ENCODE measurements around the gene ERV3-1. TPM values are rescaled to one million over a fixed set of nuclear protein-coding genes. Genes with fewer than 3 reads are reported as not detected.
"Not testable (repeated sequence)": the region's sequence is repeated elsewhere in the genome, so short reads cannot be mapped to it uniquely, and the experiment has no call there.

The ERV3-1 gene
- total and polyA plus RNA-seq, 2 donors (not counting 1 experiment from before 2014, with no cell fraction given) = 13.7 to 30.7 TPM

DNA sequence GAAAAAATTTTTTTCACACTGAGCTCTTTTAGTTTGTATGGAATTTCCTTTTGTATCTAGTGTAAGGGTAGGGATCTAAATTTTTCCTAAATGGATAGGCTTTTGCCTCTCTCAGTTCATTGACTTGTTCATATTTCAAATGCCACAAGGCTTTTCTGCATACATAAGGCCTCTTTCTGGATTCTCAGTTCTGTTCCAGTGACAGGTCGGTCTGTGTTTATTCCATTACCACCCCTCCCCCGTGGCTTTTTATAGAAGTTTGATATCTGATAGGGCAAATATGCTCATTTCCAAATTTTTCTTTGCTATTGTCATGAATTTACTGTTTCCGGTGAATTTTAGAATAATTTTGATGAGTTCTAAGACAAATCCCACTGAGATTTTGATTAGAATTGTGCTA is 45.2 kb upstream of the ERV3-1 start:
- H3K27me3 Mint-ChIP-seq; H3K27ac ChIP-seq (ENCODE audit: low read length in 2 of 2); CTCF ChIA-PET; H3K9me3 ChIP-seq (ENCODE audit: control extremely low read depth in 1 of 3, control insufficient read depth in 2 of 3, insufficient read depth in 1 of 3, low read length in 2 of 3); H4K20me1 ChIP-seq (ENCODE audit: control insufficient read depth, insufficient read depth, low read length, poor library complexity, severe bottlenecking); H3K4me3 Mint-ChIP-seq; H3K9ac ChIP-seq (ENCODE audit: low read length); H3K4me3 ChIP-seq (ENCODE audit: control extremely low read depth in 1 of 5, extremely low read depth in 1 of 5, insufficient read depth in 1 of 5, low read depth in 2 of 5, low read length in 4 of 5); H3K27me3 ChIP-seq (replicated peaks in 1 of 4; ENCODE audit: control extremely low read depth in 1 of 4, control insufficient read depth in 3 of 4, insufficient read depth in 4 of 4, low read length in 3 of 4); H3K36me3 ChIP-seq (replicated peaks in 1 of 2; ENCODE audit: control extremely low read depth in 1 of 2, control insufficient read depth in 1 of 2, extremely low read depth in 1 of 2, insufficient read depth in 2 of 2, low read length in 1 of 2); ATAC-seq (ENCODE audit: low read depth); H3K4me1 Mint-ChIP-seq; intact Hi-C loops (cut with micrococcal nuclease); H3K4me2 ChIP-seq (replicated peaks; ENCODE audit: low read depth, low read length, poor library complexity, severe bottlenecking); POLR2A ChIA-PET; H3K9me3 Mint-ChIP-seq (ENCODE audit: insufficient read depth); H2AFZ ChIP-seq (ENCODE audit: insufficient read depth, low read depth, low read length, poor library complexity, severe bottlenecking); H3K4me1 ChIP-seq (ENCODE audit: control insufficient read depth in 2 of 2, insufficient read depth in 2 of 2, low read length in 2 of 2); H3K27ac Mint-ChIP-seq; DNase-seq: not testable (repeated sequence)
- H3K79me2 ChIP-seq (ENCODE audit: control insufficient read depth, insufficient read depth, low read length) = peaks cover 16% of the 10 kb centered on the region
- WGBS (ENCODE audit: insufficient coverage) = no CpG with 5 or more reads among the region's 3 CpGs

DNA sequence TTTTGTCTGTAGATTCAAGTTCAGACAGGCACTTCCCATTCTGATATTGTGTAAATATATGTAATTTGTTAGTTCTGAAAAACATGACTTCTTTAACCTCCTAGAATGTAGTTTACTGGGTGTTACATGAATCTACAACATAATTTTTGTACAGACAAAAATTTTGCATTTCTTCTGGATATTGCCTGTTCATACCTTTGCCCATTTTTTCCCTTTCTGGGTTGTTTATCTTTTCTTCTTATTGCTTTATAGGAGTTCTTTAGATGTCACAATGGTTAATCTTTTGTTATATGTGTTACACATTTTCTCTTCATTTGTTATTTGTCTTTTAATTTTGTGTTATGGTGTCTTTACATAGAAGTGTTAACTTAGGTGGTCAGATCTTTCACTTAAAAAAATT is 44.7 kb upstream of the ERV3-1 start:
- H3K4me1 ChIP-seq (ENCODE audit: control insufficient read depth in 2 of 2, insufficient read depth in 2 of 2, low read length in 2 of 2); H3K36me3 ChIP-seq (replicated peaks in 1 of 2; ENCODE audit: control extremely low read depth in 1 of 2, control insufficient read depth in 1 of 2, extremely low read depth in 1 of 2, insufficient read depth in 2 of 2, low read length in 1 of 2); H3K4me2 ChIP-seq (replicated peaks; ENCODE audit: low read depth, low read length, poor library complexity, severe bottlenecking); H3K4me3 Mint-ChIP-seq; H3K4me1 Mint-ChIP-seq; H3K9me3 ChIP-seq (ENCODE audit: control extremely low read depth in 1 of 3, control insufficient read depth in 2 of 3, insufficient read depth in 1 of 3, low read length in 2 of 3); intact Hi-C loops (cut with micrococcal nuclease); H3K9me3 Mint-ChIP-seq (ENCODE audit: insufficient read depth); POLR2A ChIA-PET; H3K4me3 ChIP-seq (ENCODE audit: control extremely low read depth in 1 of 5, extremely low read depth in 1 of 5, insufficient read depth in 1 of 5, low read depth in 2 of 5, low read length in 4 of 5); H3K27ac ChIP-seq (ENCODE audit: low read length in 2 of 2); H3K27me3 Mint-ChIP-seq; H3K27me3 ChIP-seq (replicated peaks in 1 of 4; ENCODE audit: control extremely low read depth in 1 of 4, control insufficient read depth in 3 of 4, insufficient read depth in 4 of 4, low read length in 3 of 4); H2AFZ ChIP-seq (ENCODE audit: insufficient read depth, low read depth, low read length, poor library complexity, severe bottlenecking); CTCF ChIA-PET; H4K20me1 ChIP-seq (ENCODE audit: control insufficient read depth, insufficient read depth, low read length, poor library complexity, severe bottlenecking); H3K9ac ChIP-seq (ENCODE audit: low read length); DNase-seq; ATAC-seq (ENCODE audit: low read depth); H3K27ac Mint-ChIP-seq: not testable (repeated sequence)
- H3K79me2 ChIP-seq (ENCODE audit: control insufficient read depth, insufficient read depth, low read length) = peaks cover 21% of the 10 kb centered on the region

DNA sequence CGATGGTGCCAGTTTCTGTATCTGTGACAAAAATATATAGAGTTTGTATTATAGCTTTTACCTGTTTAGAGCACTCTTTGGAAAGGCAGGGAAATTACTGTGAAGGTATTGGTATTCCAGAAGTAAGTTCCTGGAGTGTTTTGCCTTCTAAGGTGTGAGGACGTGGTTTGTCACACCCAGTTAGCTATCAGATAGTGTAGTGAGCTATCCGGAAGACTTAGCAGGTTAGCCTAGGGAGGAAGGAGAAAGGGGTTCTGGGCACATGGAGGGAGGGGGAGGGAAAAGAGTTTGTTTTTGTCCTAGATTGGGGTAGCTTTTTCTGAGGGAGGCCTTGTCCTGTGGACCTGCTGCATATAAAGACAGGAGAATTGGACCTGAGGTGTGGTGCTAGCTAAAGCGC is 39.8 kb upstream of the ERV3-1 start:
- H3K9me3 ChIP-seq (ENCODE audit: control extremely low read depth in 1 of 3, control insufficient read depth in 2 of 3, insufficient read depth in 1 of 3, low read length in 2 of 3); CTCF ChIA-PET; H3K4me3 Mint-ChIP-seq; H3K27ac Mint-ChIP-seq; intact Hi-C loops (cut with micrococcal nuclease); H3K4me3 ChIP-seq (ENCODE audit: control extremely low read depth in 1 of 5, extremely low read depth in 1 of 5, insufficient read depth in 1 of 5, low read depth in 2 of 5, low read length in 4 of 5); DNase-seq; ATAC-seq (ENCODE audit: low read depth); H2AFZ ChIP-seq (ENCODE audit: insufficient read depth, low read depth, low read length, poor library complexity, severe bottlenecking); H3K4me1 ChIP-seq (ENCODE audit: control insufficient read depth in 2 of 2, insufficient read depth in 2 of 2, low read length in 2 of 2); H4K20me1 ChIP-seq (ENCODE audit: control insufficient read depth, insufficient read depth, low read length, poor library complexity, severe bottlenecking); H3K36me3 ChIP-seq (replicated peaks in 1 of 2; ENCODE audit: control extremely low read depth in 1 of 2, control insufficient read depth in 1 of 2, extremely low read depth in 1 of 2, insufficient read depth in 2 of 2, low read length in 1 of 2); H3K4me2 ChIP-seq (replicated peaks; ENCODE audit: low read depth, low read length, poor library complexity, severe bottlenecking); H3K9ac ChIP-seq (ENCODE audit: low read length); H3K27me3 ChIP-seq (replicated peaks in 1 of 4; ENCODE audit: control extremely low read depth in 1 of 4, control insufficient read depth in 3 of 4, insufficient read depth in 4 of 4, low read length in 3 of 4); H3K27ac ChIP-seq (ENCODE audit: low read length in 2 of 2); H3K9me3 Mint-ChIP-seq (ENCODE audit: insufficient read depth); H3K27me3 Mint-ChIP-seq; H3K4me1 Mint-ChIP-seq; POLR2A ChIA-PET: not testable (repeated sequence)
- H3K79me2 ChIP-seq (ENCODE audit: control insufficient read depth, insufficient read depth, low read length) = peaks cover 35% of the 10 kb centered on the region
- WGBS (ENCODE audit: insufficient coverage) = 100% methylated on average over 2 of the region's 4 CpGs

DNA sequence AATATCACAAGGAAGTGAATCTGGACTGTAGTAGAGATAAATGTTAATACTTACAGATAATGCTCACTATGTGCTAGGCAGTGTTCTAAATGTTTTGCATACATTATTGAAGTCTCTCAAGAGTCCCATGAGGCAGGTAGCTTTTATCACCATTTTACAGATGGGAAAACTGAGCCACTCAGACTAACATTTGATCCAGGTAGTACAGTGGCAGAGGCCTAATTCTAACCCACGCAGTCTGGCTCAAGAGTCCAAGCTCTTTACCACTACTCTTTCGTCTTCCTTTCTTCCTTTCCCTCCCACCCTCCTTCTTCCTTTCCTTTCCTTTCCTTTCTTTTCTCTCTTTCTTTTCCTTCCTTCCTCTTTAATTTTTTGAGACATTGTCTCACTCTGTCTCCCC is 39.1 kb upstream of the ERV3-1 start:
- H3K9me3 ChIP-seq (ENCODE audit: control extremely low read depth in 1 of 3, control insufficient read depth in 2 of 3, insufficient read depth in 1 of 3, low read length in 2 of 3); intact Hi-C loops (cut with micrococcal nuclease); H3K9ac ChIP-seq (ENCODE audit: low read length); H3K36me3 ChIP-seq (replicated peaks in 1 of 2; ENCODE audit: control extremely low read depth in 1 of 2, control insufficient read depth in 1 of 2, extremely low read depth in 1 of 2, insufficient read depth in 2 of 2, low read length in 1 of 2); H3K27ac ChIP-seq (ENCODE audit: low read length in 2 of 2); CTCF ChIA-PET; H2AFZ ChIP-seq (ENCODE audit: insufficient read depth, low read depth, low read length, poor library complexity, severe bottlenecking); H3K27me3 Mint-ChIP-seq; H3K27me3 ChIP-seq (replicated peaks in 1 of 4; ENCODE audit: control extremely low read depth in 1 of 4, control insufficient read depth in 3 of 4, insufficient read depth in 4 of 4, low read length in 3 of 4); H3K4me3 ChIP-seq (ENCODE audit: control extremely low read depth in 1 of 5, extremely low read depth in 1 of 5, insufficient read depth in 1 of 5, low read depth in 2 of 5, low read length in 4 of 5); POLR2A ChIA-PET; H3K27ac Mint-ChIP-seq; H4K20me1 ChIP-seq (ENCODE audit: control insufficient read depth, insufficient read depth, low read length, poor library complexity, severe bottlenecking); H3K4me1 ChIP-seq (ENCODE audit: control insufficient read depth in 2 of 2, insufficient read depth in 2 of 2, low read length in 2 of 2); H3K4me3 Mint-ChIP-seq; H3K4me2 ChIP-seq (replicated peaks; ENCODE audit: low read depth, low read length, poor library complexity, severe bottlenecking); H3K9me3 Mint-ChIP-seq (ENCODE audit: insufficient read depth); DNase-seq; H3K4me1 Mint-ChIP-seq; ATAC-seq (ENCODE audit: low read depth): not testable (repeated sequence)
- peaks cover 35% of the 10 kb centered on the region for H3K79me2 ChIP-seq (ENCODE audit: control insufficient read depth, insufficient read depth, low read length)
- WGBS (ENCODE audit: insufficient coverage) = 95% methylated on average over 2 of the region's 2 CpGs
